AG10803 (cell line): Measurements from ENCODE around the gene RALGAPA1.

ENCODE experiments used
- DNase-seq: peaks from one replicate; pipeline ENCODE4 v3.0.0; 2010; ENCODE audit warnings: low read depth
- H3K4me3 ChIP-seq: 2 replicates; pipeline ENCODE4 v1.5.1; 2011; ENCODE audit warnings: mild to moderate bottlenecking, low read length, control low read depth
- TF ChIP-seq, protein P1 (sequence below): conservative IDR thresholded peaks from 2 replicates; pipeline ENCODE4 v1.5.1; 2011; ENCODE audit warnings: mild to moderate bottlenecking, low read length, control low read depth, inconsistent platforms

The RALGAPA1 gene

DNA sequence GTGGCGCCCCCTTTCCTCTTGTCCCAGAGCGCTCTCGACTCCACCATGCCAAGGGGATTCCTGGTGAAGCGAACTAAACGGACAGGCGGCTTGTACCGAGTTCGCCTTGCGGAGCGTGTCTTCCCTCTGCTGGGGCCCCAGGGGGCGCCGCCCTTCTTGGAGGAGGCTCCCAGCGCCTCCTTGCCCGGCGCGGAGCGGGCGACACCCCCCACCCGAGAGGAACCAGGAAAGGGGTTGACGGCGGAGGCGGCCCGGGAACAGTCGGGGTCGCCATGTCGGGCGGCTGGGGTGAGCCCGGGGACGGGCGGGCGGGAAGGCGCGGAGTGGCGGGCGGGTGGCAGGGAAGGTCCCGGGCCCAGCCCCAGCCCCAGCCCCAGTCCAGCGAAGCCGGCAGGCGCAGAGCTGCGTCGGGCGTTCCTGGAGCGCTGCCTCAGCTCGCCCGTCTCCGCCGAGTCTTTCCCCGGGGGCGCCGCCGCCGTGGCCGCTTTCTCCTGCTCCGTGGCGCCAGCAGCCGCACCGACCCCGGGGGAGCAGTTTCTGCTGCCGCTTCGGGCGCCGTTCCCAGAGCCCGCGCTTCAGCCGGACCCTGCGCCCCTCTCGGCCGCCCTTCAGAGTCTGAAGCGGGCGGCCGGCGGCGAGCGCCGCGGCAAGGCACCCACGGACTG, 274.8 kb downstream of the RALGAPA1 start:
- no peak for DNase-seq
- peak overlapping the region; percentile 52 for H3K4me3 ChIP-seq
- TF ChIP-seq, protein P1, sequence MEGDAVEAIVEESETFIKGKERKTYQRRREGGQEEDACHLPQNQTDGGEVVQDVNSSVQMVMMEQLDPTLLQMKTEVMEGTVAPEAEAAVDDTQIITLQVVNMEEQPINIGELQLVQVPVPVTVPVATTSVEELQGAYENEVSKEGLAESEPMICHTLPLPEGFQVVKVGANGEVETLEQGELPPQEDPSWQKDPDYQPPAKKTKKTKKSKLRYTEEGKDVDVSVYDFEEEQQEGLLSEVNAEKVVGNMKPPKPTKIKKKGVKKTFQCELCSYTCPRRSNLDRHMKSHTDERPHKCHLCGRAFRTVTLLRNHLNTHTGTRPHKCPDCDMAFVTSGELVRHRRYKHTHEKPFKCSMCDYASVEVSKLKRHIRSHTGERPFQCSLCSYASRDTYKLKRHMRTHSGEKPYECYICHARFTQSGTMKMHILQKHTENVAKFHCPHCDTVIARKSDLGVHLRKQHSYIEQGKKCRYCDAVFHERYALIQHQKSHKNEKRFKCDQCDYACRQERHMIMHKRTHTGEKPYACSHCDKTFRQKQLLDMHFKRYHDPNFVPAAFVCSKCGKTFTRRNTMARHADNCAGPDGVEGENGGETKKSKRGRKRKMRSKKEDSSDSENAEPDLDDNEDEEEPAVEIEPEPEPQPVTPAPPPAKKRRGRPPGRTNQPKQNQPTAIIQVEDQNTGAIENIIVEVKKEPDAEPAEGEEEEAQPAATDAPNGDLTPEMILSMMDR = no peak

DNA sequence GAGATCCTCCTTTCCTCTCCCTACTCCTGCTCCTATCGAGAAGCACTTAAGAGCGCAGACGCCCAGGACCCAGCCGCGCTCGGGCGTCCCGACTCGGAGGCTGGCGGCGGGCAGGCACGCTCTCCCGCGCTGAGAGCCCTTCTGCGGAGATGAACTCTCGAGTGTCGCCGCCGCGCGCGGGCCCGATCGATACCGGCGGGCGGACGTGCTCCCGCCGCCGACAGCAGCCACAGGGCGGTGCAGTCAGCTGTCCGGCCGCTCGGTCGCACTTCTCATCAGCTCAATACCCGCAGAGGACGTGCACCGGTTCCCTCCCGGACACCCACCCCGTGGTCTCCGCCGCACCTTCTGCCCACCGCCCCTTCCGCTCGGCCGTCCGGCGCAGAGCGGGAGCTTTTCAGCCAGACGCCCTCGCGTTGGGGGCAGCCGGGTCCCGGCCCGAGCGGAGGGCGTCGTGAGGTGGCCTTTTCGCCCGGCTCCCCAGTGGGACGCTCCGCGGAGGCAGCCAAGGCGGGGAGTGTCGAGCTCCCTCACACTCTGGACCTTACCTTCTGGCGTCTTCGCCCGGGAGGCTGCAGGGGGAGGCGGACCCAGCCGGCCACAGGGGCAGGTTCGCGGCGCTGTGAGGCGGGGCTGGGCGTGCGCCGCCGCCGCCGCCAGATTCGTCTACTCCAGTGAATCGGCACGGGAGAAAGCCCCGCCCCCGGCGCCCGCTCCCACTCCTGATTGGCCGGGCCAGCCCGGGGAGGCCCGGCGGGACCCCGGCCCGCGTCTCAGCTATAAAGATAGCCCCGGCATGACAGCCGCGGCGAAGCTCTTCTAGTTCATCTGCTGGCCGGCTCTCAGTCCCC, 275.5 kb downstream of the RALGAPA1 start, which contains the start of gene INSM2:
TSS of gene INSM2 (plus strand) at position 808 of the 851 bp plus-strand sequence. CDS start 89 bp downstream, outside the sequence.
- TF ChIP-seq, protein P1 = no peak
- DNase-seq = peak; percentile 20
- peak within 1 kb of the TSS; percentile 58 for H3K4me3 ChIP-seq

DNA sequence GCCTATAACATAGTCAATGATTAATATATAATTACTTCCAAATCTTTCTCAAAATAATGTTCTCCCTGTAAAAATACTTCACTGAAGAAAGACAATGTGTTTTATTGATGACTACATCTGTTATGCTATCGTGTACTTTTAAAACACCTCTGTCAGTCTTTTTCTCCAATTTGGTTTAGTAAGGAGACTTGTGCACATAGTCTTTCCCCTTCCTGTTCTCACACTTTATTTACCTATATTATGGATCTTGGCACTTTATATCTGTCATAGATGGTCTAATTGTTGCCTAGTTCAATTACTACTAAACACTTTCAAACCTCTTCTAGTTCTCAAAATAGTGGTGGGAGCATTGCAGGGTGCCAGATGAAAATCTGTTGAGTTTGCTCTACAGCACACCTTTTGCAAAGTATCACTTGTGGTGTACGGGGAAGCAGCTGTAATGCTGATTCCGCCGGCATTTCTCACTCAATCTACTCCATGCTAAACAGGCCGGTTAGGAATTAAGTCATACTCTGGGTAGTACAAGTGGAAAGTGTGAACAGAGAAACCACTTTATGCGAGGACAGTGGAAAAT, 276.2 kb downstream of the RALGAPA1 start:
- H3K4me3 ChIP-seq = peak overlapping the region; percentile 58
- no peak for DNase-seq
- TF ChIP-seq, protein P1 = no peak

DNA sequence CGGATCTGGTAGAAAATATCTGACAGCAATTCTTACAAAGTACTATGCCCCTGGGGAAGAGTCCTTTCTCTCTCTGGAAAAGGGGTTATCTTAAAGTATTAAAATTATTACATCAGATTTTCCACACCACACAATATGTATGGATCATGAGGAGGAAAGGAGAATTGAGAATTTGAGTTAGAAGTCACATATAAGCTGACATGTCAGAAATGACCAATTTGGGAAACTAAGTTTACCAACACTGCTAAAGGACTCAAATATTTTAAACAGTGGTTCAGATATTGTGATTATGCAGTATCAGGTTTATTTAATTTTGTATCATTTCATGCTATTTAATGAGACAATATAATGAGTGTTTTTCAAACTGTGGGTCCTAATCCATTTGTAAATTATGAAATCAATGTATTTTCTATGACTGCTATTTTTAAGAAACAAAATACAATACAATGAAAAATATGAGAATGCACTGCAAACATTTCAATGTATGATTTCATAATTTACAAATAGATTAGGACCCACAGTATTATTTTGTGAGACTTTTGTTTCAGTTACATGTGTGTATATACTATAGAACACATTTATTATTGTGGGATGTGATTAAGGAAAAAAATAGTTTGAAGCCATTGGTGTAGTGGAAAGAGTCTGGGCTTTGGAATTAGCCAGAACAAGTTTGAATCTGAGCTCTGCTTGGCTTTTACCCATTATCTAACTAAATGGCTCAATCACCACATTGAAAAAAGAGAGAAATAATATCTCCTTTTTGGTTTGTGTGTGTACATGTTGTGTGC, 276.9 kb downstream of the RALGAPA1 start:
- no peak overlapping the region for H3K4me3 ChIP-seq

DNA sequence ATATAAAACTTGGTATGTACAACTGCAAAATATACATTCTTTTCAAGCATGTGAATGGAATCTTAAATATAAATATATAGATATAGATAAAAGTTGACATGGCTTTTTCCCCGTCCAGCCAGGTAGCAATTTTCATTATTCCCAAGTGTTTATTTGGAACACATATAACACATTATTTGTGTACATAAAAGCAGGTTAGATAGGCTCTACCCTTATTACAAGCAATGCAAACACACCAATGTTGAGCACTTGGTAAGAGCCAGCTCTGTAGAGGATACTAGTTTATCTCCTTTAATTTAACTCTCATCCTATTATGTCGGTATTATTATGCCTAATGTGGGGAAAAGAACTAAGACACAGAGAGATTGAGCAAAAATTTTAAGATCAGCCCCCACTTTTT, 282.1 kb downstream of the RALGAPA1 start:
- no peak for DNase-seq
- TF ChIP-seq, protein P1 = no peak
- H3K4me3 ChIP-seq = no peak overlapping the region

More for the DNA sequence above, 276.9 kb downstream of the RALGAPA1 start:
- DNase-seq = no peak
- TF ChIP-seq, protein P1 = no peak

DNA sequence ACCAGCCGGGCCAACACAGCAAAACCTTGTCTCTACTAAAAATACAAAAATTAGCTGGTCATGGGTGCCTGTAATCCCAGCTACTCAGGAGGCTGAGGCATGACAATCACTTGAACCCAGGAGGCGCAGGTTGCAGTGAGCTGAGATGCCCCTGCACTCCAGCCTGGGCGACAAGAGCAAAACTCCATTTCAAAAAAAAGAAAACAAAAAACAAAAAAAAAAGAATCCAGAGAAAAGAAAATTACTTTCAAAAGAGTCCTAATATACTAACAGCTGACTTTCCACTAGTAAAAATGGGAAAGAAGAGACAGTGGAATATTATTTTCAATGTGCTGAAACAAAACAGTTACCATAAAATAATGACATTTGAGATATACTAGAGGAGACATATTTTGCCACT, 283.4 kb downstream of the RALGAPA1 start:
- TF ChIP-seq, protein P1 = no peak
- no peak for DNase-seq
- H3K4me3 ChIP-seq = no peak overlapping the region
